ENCODE measurements around the gene RIT1.

Gene RIT1

GRCh38 chr1:155933591-155934096 lies 22.5 kb upstream of the RIT1 start:
- Histone ChIP-seq H3K79me2 (ENCODE audit: low read length) (peaks cover 59% of the 10 kb centered on the region), H3K36me3 (replicated peaks; ENCODE audit: insufficient read depth, low read length) (peaks cover 17% of the 10 kb centered on the region), H3K9me2 (replicated peaks; ENCODE audit: insufficient read depth, low read length) (no peaks in the 10 kb centered on the region), H2AFZ (ENCODE audit: low read length) (peak overlapping the region; percentile 18), H3F3A (ENCODE audit: insufficient read depth, low read length) (peaks cover 28% of the 10 kb centered on the region), H3K4me3 (ENCODE audit: low read length) (peak overlapping the region; percentile 85), H3K27me3 (replicated peaks; ENCODE audit: insufficient read depth, low read length) (no peaks in the 10 kb centered on the region), H3K9me3 (replicated peaks; ENCODE audit: insufficient read depth, low read length) (no peaks in the 10 kb centered on the region), H3K4me2 (ENCODE audit: low read depth, low read length) (peak overlapping the region; percentile 86), H4K20me1 (ENCODE audit: insufficient read depth, low read length) (peaks cover 13% of the 10 kb centered on the region), H3K4me1 (ENCODE audit: low read length) (peaks cover 19% of the 10 kb centered on the region), H3K27ac (ENCODE audit: low read length) (peak overlapping the region; percentile 67), H3K9ac (ENCODE audit: low read length) (peak overlapping the region; percentile 91)
- TF ChIP-seq EZH2phosphoT487 (IDR thresholded peaks at IDR 0.05; ENCODE audit: low read length) (no peak), EZH2 (optimal IDR thresholded peaks at IDR 0.05; ENCODE audit: low read depth, low read length) (no peak), CTCF (IDR thresholded peaks at IDR 0.05; ENCODE audit: low read length) (no peak)
- no peak for DNase-seq

- Histone ChIP-seq H2AFZ (ENCODE audit: low read length) (no peak overlapping the region), H3K9me3 (replicated peaks; ENCODE audit: insufficient read depth, low read length) (no peaks in the 10 kb centered on the region), H3K79me2 (ENCODE audit: low read length) (peaks cover 69% of the 10 kb centered on the region), H3K36me3 (replicated peaks; ENCODE audit: insufficient read depth, low read length) (peaks cover 17% of the 10 kb centered on the region), H3K9me2 (replicated peaks; ENCODE audit: insufficient read depth, low read length) (no peaks in the 10 kb centered on the region), H3K9ac (ENCODE audit: low read length) (peak overlapping the region; percentile 15; the same call in 1 of the 2 replicates), H3K27ac (ENCODE audit: low read length) (no peak overlapping the region), H3K27me3 (replicated peaks; ENCODE audit: insufficient read depth, low read length) (no peaks in the 10 kb centered on the region), H4K20me1 (ENCODE audit: insufficient read depth, low read length) (peaks cover 13% of the 10 kb centered on the region), H3K4me3 (ENCODE audit: low read length) (no peak overlapping the region; the same call in 1 of the 2 replicates), H3K4me1 (ENCODE audit: low read length) (peaks cover 15% of the 10 kb centered on the region), H3K4me2 (ENCODE audit: low read depth, low read length) (peak overlapping the region; percentile 86), H3F3A (ENCODE audit: insufficient read depth, low read length) (peaks cover 24% of the 10 kb centered on the region)
- DNase-seq = no peak
- TF ChIP-seq EZH2phosphoT487 (IDR thresholded peaks at IDR 0.05; ENCODE audit: low read length) (no peak), CTCF (IDR thresholded peaks at IDR 0.05; ENCODE audit: low read length) (no peak), EZH2 (optimal IDR thresholded peaks at IDR 0.05; ENCODE audit: low read depth, low read length) (no peak)
Measured at GRCh38 chr1:155932487-155932886, 21.3 kb upstream of the RIT1 start.

GRCh38 chr1:155932081-155932480 lies 20.9 kb upstream of the RIT1 start:
- peak overlapping the region; percentile 86 for H3K4me2 ChIP-seq (ENCODE audit: low read depth, low read length)
- peaks cover 20% of the 10 kb centered on the region for H3K36me3 ChIP-seq (replicated peaks; ENCODE audit: insufficient read depth, low read length)
- H3F3A ChIP-seq (ENCODE audit: insufficient read depth, low read length) = peaks cover 24% of the 10 kb centered on the region
- H3K9me2 ChIP-seq (replicated peaks; ENCODE audit: insufficient read depth, low read length) = no peaks in the 10 kb centered on the region
- H3K27me3 ChIP-seq (replicated peaks; ENCODE audit: insufficient read depth, low read length) = no peaks in the 10 kb centered on the region
- H3K4me1 ChIP-seq (ENCODE audit: low read length) = peaks cover 15% of the 10 kb centered on the region
- H3K27ac ChIP-seq (ENCODE audit: low read length) = no peak overlapping the region
- no peak overlapping the region for H2AFZ ChIP-seq (ENCODE audit: low read length)
- peaks cover 13% of the 10 kb centered on the region for H4K20me1 ChIP-seq (ENCODE audit: insufficient read depth, low read length)
- H3K79me2 ChIP-seq (ENCODE audit: low read length) = peaks cover 73% of the 10 kb centered on the region
- no peaks in the 10 kb centered on the region for H3K9me3 ChIP-seq (replicated peaks; ENCODE audit: insufficient read depth, low read length)
- no peak for DNase-seq
- peak overlapping the region; percentile 3; the same call in 1 of the 2 replicates for H3K4me3 ChIP-seq (ENCODE audit: low read length)
- TF ChIP-seq CTCF (IDR thresholded peaks at IDR 0.05; ENCODE audit: low read length) = no peak
- no peak for TF ChIP-seq EZH2phosphoT487 (IDR thresholded peaks at IDR 0.05; ENCODE audit: low read length)
- TF ChIP-seq EZH2 (optimal IDR thresholded peaks at IDR 0.05; ENCODE audit: low read depth, low read length) = no peak
- peak overlapping the region; percentile 15; the same call in 1 of the 2 replicates for H3K9ac ChIP-seq (ENCODE audit: low read length)

All from MM.1S (cell line).